ENCODE data around the gene RSPH1. TPM values are rescaled to one million over a fixed set of nuclear protein-coding genes. Genes with fewer than 3 reads are reported as not detected.

Gene RSPH1
- total RNA-seq, 3 donors from 2014 or later, result 0.48 to 2.3 (median 0.88) TPM

DNA sequence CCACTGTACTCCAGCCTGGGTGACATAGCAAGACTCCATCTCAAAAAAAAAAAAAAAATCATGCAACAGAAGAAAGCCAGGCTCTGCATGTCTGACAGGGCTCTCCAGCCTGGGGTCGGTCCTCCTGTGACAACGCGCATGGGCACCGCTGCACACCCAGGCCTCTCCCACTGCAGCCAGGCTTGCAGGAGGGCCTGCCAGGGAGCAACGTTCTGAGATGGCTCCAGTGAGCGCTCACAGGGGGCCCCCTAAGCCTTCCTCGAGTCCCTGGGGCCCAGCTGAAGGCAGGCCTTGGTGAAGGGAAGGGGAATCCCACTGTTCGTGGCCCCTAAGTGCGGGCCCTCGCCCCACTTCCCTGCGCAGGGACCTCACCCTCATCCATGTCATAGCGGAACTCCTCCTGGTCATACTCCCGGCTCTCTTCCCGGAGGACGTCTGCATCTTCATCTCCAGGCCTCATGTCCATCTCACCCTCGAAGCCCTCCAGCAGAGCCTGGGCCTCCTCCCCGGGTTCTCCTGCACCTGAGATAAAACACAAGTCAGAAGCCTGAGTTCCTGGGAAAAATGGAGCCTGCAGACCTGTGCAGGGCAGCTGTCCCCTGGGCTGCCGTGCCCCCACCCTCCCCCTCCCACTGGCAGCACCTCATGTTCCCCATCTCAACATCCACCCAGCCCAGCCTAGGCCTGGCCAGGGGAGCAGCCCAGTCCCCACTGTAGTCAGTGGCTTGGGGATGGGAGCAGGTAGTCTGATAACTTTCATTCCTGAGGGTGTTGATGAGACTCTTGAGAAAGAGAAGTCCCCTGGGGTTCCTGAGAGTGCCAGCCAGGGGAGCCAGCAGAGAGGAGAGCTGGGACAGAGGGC, 20.3 kb downstream of the RSPH1 start:
- no peaks in the 10 kb centered on the region for H3K9me3 ChIP-seq
- H3K27ac ChIP-seq, result no peak overlapping the region
- H3K4me3 ChIP-seq, result no peak overlapping the region
- TF ChIP-seq POLR2AphosphoS5 (IDR thresholded peaks at IDR 0.05) (no peak), POLR2A (IDR thresholded peaks at IDR 0.05) (no peak)
- TF ChIP-seq, protein P1, sequence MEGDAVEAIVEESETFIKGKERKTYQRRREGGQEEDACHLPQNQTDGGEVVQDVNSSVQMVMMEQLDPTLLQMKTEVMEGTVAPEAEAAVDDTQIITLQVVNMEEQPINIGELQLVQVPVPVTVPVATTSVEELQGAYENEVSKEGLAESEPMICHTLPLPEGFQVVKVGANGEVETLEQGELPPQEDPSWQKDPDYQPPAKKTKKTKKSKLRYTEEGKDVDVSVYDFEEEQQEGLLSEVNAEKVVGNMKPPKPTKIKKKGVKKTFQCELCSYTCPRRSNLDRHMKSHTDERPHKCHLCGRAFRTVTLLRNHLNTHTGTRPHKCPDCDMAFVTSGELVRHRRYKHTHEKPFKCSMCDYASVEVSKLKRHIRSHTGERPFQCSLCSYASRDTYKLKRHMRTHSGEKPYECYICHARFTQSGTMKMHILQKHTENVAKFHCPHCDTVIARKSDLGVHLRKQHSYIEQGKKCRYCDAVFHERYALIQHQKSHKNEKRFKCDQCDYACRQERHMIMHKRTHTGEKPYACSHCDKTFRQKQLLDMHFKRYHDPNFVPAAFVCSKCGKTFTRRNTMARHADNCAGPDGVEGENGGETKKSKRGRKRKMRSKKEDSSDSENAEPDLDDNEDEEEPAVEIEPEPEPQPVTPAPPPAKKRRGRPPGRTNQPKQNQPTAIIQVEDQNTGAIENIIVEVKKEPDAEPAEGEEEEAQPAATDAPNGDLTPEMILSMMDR (IDR thresholded peaks at IDR 0.05), result no peak
- DNase-seq (ENCODE audit: low spot score in 2 of 2), result no peak
- no peaks in the 10 kb centered on the region for H3K27me3 ChIP-seq
- H3K4me1 ChIP-seq, result no peaks in the 10 kb centered on the region
- intact Hi-C loops (cut with DNase I; ENCODE audit: low total_unique reads), result no loop called here
- H3K36me3 ChIP-seq, result no peaks in the 10 kb centered on the region

DNA sequence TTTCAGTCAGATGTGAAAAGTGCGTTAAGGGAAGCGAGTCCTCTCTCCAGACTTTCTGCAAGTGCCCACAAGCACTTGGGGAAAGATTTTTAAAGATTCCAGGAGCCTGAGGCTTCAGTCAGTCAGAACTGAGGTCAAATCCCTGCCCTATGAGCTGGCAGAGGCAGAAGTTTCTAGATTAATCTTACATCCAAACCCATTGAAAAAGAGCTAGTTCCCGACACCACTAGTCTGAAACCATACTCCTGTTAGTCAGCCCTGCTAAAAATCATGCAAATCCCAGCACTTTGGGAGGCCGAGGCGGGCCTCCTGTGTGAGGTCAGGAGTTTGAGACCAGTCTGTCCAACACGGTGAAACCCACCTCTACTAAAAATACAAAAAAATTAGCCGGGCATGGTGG, 21.0 kb downstream of the RSPH1 start:
- DNase-seq (ENCODE audit: low spot score in 2 of 2), result no peak
- TF ChIP-seq, protein P1 (IDR thresholded peaks at IDR 0.05), result no peak
- no peak for TF ChIP-seq POLR2AphosphoS5 (IDR thresholded peaks at IDR 0.05)
- TF ChIP-seq POLR2A (IDR thresholded peaks at IDR 0.05), result no peak
- H3K27ac ChIP-seq, result no peak overlapping the region
- intact Hi-C loops (cut with DNase I; ENCODE audit: low total_unique reads), result no loop called here
- no peaks in the 10 kb centered on the region for H3K27me3 ChIP-seq
- H3K36me3 ChIP-seq, result no peaks in the 10 kb centered on the region
- H3K9me3 ChIP-seq, result no peaks in the 10 kb centered on the region
- no peak overlapping the region for H3K4me3 ChIP-seq
- no peaks in the 10 kb centered on the region for H3K4me1 ChIP-seq

GRCh38 chr21:42474043-42474831, 21.8 kb downstream of the RSPH1 start:
- Histone ChIP-seq H3K36me3 (no peaks in the 10 kb centered on the region), H3K27ac (peak overlapping the region in 1 of 2 donors; percentile 56), H3K9me3 (no peaks in the 10 kb centered on the region), H3K4me1 (no peaks in the 10 kb centered on the region), H3K27me3 (no peaks in the 10 kb centered on the region), H3K4me3 (no peak overlapping the region)
- no peak for TF ChIP-seq POLR2AphosphoS5 (IDR thresholded peaks at IDR 0.05)
- TF ChIP-seq, protein P1 (IDR thresholded peaks at IDR 0.05), result no peak
- TF ChIP-seq POLR2A (IDR thresholded peaks at IDR 0.05), result no peak
- DNase-seq (ENCODE audit: low spot score in 2 of 2), result peak in 1 of 2 donors; percentile 35
- intact Hi-C loops (cut with DNase I; ENCODE audit: low total_unique reads), result no loop called here

DNA sequence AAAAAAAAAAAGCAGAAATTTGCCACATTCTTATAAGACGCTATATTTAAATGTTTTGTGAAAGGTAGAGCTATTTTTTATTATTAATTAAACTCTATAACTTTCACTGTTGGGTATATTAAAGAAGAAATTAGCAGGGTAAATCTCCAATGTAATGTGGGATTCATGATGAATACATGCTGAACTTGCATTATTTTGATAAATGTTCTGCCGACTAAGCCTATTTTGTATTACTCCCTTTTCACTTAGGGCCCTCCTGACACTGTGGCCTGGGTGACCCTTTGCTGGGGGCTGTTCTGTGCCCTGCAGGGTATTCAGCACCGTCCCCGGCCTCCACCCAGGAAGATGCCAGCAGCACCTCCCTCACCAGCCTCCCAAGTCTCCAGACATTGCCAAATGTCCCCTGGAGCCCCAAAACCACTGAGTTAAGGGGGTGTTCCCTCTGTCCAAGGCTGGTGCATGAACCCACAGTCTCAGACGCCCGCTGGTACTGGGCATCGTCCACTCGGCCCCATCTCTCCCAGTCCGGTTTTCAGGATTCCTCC, 22.5 kb downstream of the RSPH1 start:
- peak overlapping the region in 1 of 2 donors; percentile 56 for H3K27ac ChIP-seq
- H3K27me3 ChIP-seq, result no peaks in the 10 kb centered on the region
- DNase-seq (ENCODE audit: low spot score in 2 of 2), result no peak
- H3K36me3 ChIP-seq, result no peaks in the 10 kb centered on the region
- no peak overlapping the region for H3K4me3 ChIP-seq
- intact Hi-C loops (cut with DNase I; ENCODE audit: low total_unique reads), result no loop called here
- H3K4me1 ChIP-seq, result no peaks in the 10 kb centered on the region
- no peaks in the 10 kb centered on the region for H3K9me3 ChIP-seq
- TF ChIP-seq, protein P1 (IDR thresholded peaks at IDR 0.05), result no peak
- TF ChIP-seq POLR2A (IDR thresholded peaks at IDR 0.05), result no peak
- TF ChIP-seq POLR2AphosphoS5 (IDR thresholded peaks at IDR 0.05), result no peak
